PC-9 (cell line): Measurements from ENCODE around the gene IGDCC3. TPM values are rescaled to one million over a fixed set of nuclear protein-coding genes. Genes with fewer than 3 reads are reported as not detected.

Source experiments
- BruUV-seq: library from RNA; stranded (reverse); fragments of 400-500 nt; replicated peaks from 2 replicates; lab custom pipeline; 2021; lab: Mats Ljungman, UMichigan
- CTCF ChIA-PET: fragments of 300-600 bp; sonication (Branson Sonifier 250); formaldehyde crosslinking; loops from one replicate; lab custom pipeline; 2022; ENCODE audit warnings: antibody characterized with exemption; lab: Charles Lee
- POLR2A ChIA-PET: fragments of 300-600 bp; sonication (Branson Sonifier 250); formaldehyde crosslinking; loops from one replicate; lab custom pipeline; 2022; ENCODE audit warnings: antibody characterized with exemption; ENCODE audit not compliant: unreplicated experiment; lab: Charles Lee
- DNase-seq, 2 experiments: peaks; one replicate each; pipeline versions ENCODE4 v3.0.0 to v3.0.0-alpha.2; 2015 to 2022; ENCODE audit warnings: mixed read lengths in 1 of 2
- H2AFZ ChIP-seq: fragments of 200-600 bp; sonication (generic); 2 replicates; pipeline ENCODE4 v1.8.1; 2017; ENCODE audit warnings: antibody characterized with exemption
- H3F3A ChIP-seq: fragments of 200-600 bp; sonication (generic); 2 replicates; pipeline ENCODE4 v1.8.1; 2017; ENCODE audit warnings: antibody characterized with exemption, mild to moderate bottlenecking, low read depth; ENCODE audit not compliant: insufficient read depth
- H3K27ac ChIP-seq: fragments of 200-600 bp; sonication (generic); 2 replicates; pipeline ENCODE4 v1.6.1; 2016; ENCODE audit warnings: mixed run types
- H3K27me3 ChIP-seq: fragments of 200-600 bp; sonication (generic); 2 replicates; pipeline ENCODE4 v1.6.1; 2016; ENCODE audit warnings: low read depth, mixed run types; ENCODE audit not compliant: insufficient read depth
- H3K36me3 ChIP-seq: fragments of 200-600 bp; sonication (generic); 2 replicates; pipeline ENCODE4 v1.6.1; 2016; ENCODE audit warnings: low read depth, mixed run types
- H3K4me1 ChIP-seq: fragments of 200-600 bp; sonication (generic); replicated peaks from 2 replicates; pipeline ENCODE4 v1.6.1; 2016; ENCODE audit warnings: mixed run types; ENCODE audit not compliant: insufficient read depth
- H3K4me2 ChIP-seq: fragments of 200-600 bp; sonication (generic); 2 replicates; pipeline ENCODE4 v1.6.1; 2017; ENCODE audit warnings: mixed run types
- H3K4me3 ChIP-seq: fragments of 200-600 bp; sonication (generic); 2 replicates; pipeline ENCODE4 v1.6.1; 2016; ENCODE audit warnings: mixed run types
- H3K79me2 ChIP-seq: fragments of 200-600 bp; sonication (generic); 2 replicates; pipeline ENCODE4 v1.6.1; 2017; ENCODE audit warnings: low read depth, mixed run types
- H3K9me2 ChIP-seq: fragments of 200-600 bp; sonication (generic); 2 replicates; pipeline ENCODE4 v1.8.1; 2017; ENCODE audit warnings: mild to moderate bottlenecking; ENCODE audit not compliant: insufficient read depth
- H3K9me3 ChIP-seq: fragments of 200-600 bp; sonication (generic); 2 replicates; pipeline ENCODE4 v1.8.1; 2016; ENCODE audit warnings: low read depth; ENCODE audit not compliant: insufficient read depth
- H4K20me1 ChIP-seq: fragments of 200-600 bp; sonication (generic); 2 replicates; pipeline ENCODE4 v1.8.1; 2017; ENCODE audit not compliant: insufficient read depth
- CTCF ChIP-seq: fragments of 200-600 bp; sonication (generic); conservative IDR thresholded peaks from 2 replicates; pipeline ENCODE4 v1.6.1; 2017; ENCODE audit warnings: mixed run types, antibody characterized with exemption, mild to moderate bottlenecking, moderate library complexity
- EZH2 ChIP-seq: fragments of 200-600 bp; sonication (generic); IDR thresholded peaks from 2 replicates; pipeline ENCODE4 v1.8.0; 2017; ENCODE audit warnings: antibody characterized with exemption, low read depth
- intact Hi-C: fragments of 100-400 bp; cut with micrococcal nuclease; formaldehyde crosslinking; loops from one replicate; pipeline ENCODE4 v1.10.0; 2022; ENCODE audit not compliant: unreplicated experiment
- total RNA-seq: library from RNA; stranded (reverse); gene quantifications from 2 replicates; pipeline ENCODE4 v1.2.3, GENCODE V29; 2021

The IGDCC3 gene
- total RNA-seq, 1 experiment from 2014 or later, result 0.22 TPM

GRCh38 chr15:65423976-65424679 lies 46.3 kb upstream of the IGDCC3 start:
- H3K9me2 ChIP-seq, result no peaks in the 10 kb centered on the region
- H3K27me3 ChIP-seq, result peaks cover 4% of the 10 kb centered on the region; the same call in 1 of the 2 replicates
- H2AFZ ChIP-seq, result no peak overlapping the region
- no TSS peak for BruUV-seq
- H3F3A ChIP-seq, result no peaks in the 10 kb centered on the region
- no peak for DNase-seq
- no peaks in the 10 kb centered on the region for H4K20me1 ChIP-seq
- H3K9me3 ChIP-seq, result no peaks in the 10 kb centered on the region
- no peak overlapping the region for H3K4me3 ChIP-seq
- H3K27ac ChIP-seq, result no peak overlapping the region
- TF ChIP-seq CTCF (no peak), EZH2 (no peak)
- intact Hi-C loops, result no loop called here
- no peaks in the 10 kb centered on the region for H3K79me2 ChIP-seq
- H3K36me3 ChIP-seq, result no peaks in the 10 kb centered on the region
- ChIA-PET CTCF (no interaction called here), POLR2A (interaction anchor here (0.7 kb wide), 1 partner anchor 302 kb away, joined by 3 read pairs; no protein-coding TSS in a partner anchor)
- peaks cover 9% of the 10 kb centered on the region; the same call in 1 of the 2 replicates for H3K4me1 ChIP-seq
- no peak overlapping the region for H3K4me2 ChIP-seq

GRCh38 chr15:65423150-65423975 lies 45.6 kb upstream of the IGDCC3 start:
- H3K27ac ChIP-seq, result no peak overlapping the region
- ChIA-PET CTCF (no interaction called here), POLR2A (interaction anchor here (0.7 kb wide), 1 partner anchor 303 kb away, joined by 3 read pairs; no protein-coding TSS in a partner anchor)
- no peaks in the 10 kb centered on the region for H3K9me3 ChIP-seq
- H2AFZ ChIP-seq, result no peak overlapping the region
- intact Hi-C loops, result no loop called here
- no peak for DNase-seq
- H3K4me2 ChIP-seq, result no peak overlapping the region
- H3K79me2 ChIP-seq, result no peaks in the 10 kb centered on the region
- no peaks in the 10 kb centered on the region for H3F3A ChIP-seq
- no peaks in the 10 kb centered on the region for H4K20me1 ChIP-seq
- peaks cover 9% of the 10 kb centered on the region; the same call in 1 of the 2 replicates for H3K4me1 ChIP-seq
- BruUV-seq, result no TSS peak
- H3K27me3 ChIP-seq, result peaks cover 4% of the 10 kb centered on the region; the same call in 1 of the 2 replicates
- no peaks in the 10 kb centered on the region for H3K9me2 ChIP-seq
- no peaks in the 10 kb centered on the region for H3K36me3 ChIP-seq
- H3K4me3 ChIP-seq, result no peak overlapping the region
- TF ChIP-seq EZH2 (no peak), CTCF (no peak)

GRCh38 chr15:65421360-65422215 lies 43.8 kb upstream of the IGDCC3 start:
- no peaks in the 10 kb centered on the region for H3K9me2 ChIP-seq
- no peak overlapping the region for H2AFZ ChIP-seq
- H4K20me1 ChIP-seq, result no peaks in the 10 kb centered on the region
- no peak overlapping the region for H3K27ac ChIP-seq
- BruUV-seq, result no TSS peak
- no peaks in the 10 kb centered on the region for H3F3A ChIP-seq
- intact Hi-C loops, result no loop called here
- no peaks in the 10 kb centered on the region for H3K79me2 ChIP-seq
- no peak for DNase-seq
- peaks cover 9% of the 10 kb centered on the region; the same call in 1 of the 2 replicates for H3K4me1 ChIP-seq
- H3K4me2 ChIP-seq, result no peak overlapping the region
- H3K27me3 ChIP-seq, result peaks cover 4% of the 10 kb centered on the region; the same call in 1 of the 2 replicates
- H3K4me3 ChIP-seq, result no peak overlapping the region
- CTCF ChIA-PET, result interaction anchor here (0.5 to 1.9 kb wide), 5 partner anchors 22 to 1510 kb away, joined by 3 to 6 read pairs (median 3); no protein-coding TSS in a partner anchor
- H3K36me3 ChIP-seq, result no peaks in the 10 kb centered on the region
- POLR2A ChIA-PET, result no interaction called here
- H3K9me3 ChIP-seq, result no peaks in the 10 kb centered on the region
- TF ChIP-seq EZH2, result no peak
- no peak for TF ChIP-seq CTCF
